GM19397 (cell line): ENCODE results near the gene GP1BA.
A peak's percentile ranks its signal among the peaks of the same experiment; 100 is the strongest.

Experiments used
- ATAC-seq: cut with Tn5 transposase; IDR thresholded peaks from one replicate; pipeline ENCODE4 v1.9.1; 2021; ENCODE audit warnings: mild to moderate bottlenecking, moderate library complexity; ENCODE audit not compliant: unreplicated experiment

Gene GP1BA

DNA sequence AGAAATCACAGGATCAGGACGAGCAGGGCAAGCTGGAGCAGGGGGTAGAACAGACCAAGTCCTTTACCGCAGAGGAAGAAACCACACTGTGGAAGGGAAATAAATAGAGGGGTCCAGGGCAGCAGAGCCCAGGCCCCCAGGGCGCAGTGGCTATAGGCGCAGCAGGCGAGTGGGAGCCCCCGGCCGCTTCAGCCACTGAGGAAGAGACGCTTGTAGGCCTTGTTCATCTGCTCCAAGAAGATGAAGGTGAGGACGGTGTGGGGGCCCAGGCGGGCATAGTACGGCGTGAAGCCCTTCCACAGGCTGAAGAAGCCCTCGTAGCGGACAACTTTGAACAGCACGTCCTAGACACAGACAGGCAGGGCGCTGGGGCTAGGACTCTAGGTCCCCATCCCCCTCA lies 5.5 kb downstream of the GP1BA start:
- no peak for ATAC-seq

DNA sequence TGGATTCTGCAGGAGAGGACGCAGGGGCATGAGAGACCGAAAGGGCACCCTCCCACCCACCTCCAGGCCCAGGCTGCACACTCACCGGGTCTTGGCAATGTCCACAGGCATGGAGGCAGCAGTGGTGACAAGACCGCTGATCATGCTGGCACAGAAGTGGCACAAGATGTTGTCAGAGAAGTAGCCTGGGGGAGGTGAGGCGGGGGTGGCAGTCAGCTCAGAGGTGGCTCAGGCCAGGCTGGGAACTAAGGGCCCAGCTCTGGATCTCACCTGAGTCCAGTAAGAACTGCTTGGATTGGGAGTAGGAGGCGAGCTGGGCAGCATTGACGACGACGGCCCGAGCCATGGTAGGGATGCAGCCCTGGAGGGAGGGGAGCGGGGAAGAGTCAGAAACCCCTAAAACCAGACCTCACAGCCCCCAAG lies 6.0 kb downstream of the GP1BA start:
- ATAC-seq: no peak

DNA sequence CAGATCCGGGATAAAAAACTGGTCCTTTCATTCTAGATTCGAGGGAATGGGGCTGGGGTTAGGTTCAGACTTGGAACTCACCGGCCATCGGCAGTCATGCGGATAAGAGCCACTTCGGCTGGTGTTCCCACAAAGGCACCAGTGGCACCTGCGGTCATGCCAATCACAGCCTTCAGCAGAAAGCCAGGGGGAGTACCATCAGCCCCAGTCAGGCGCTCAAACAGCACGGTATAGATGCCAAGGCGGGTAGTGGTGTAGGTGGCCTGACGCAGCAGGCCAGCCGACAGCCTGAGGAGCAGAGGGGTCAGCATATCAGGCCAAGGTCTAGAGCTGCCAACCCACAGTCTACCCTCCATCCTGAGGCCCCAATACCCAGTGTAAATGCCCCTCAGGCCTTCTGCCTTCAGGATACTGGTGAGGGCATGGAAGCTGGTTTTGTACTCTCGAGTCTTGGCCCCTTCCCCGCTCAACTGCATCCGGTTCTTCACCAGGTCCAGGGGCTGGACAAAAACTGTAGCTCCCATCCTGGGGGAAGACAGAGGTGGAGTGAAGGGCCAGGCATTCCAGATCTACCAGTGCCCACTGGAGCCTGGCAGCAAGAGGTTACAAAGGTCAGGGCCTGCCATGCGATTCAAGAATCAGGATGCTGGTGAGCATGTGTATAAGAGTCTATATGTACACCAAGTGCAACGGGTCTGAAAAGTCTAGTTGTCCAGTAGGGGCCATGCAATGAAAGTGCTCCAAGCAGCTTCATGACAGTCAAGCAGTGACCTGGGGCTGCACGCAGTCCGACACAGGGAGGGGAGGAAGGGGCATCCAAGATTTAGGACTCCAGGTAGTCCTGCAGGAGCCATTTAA lies 6.8 kb downstream of the GP1BA start:
- ATAC-seq: no peak

DNA sequence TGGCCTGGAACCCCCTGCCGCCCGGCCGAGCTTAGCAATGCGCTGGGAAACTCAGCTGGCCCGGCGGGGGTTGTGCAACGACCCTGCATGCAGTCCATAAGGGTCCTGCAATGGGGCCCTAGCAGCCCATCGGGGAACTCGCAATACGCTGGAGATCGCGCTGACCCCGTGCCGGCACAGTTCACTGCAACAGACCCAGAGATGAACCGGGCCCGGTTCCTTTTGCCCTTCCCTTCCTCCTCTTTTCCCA lies 7.4 kb downstream of the GP1BA start:
- ATAC-seq: peak; percentile 19

DNA sequence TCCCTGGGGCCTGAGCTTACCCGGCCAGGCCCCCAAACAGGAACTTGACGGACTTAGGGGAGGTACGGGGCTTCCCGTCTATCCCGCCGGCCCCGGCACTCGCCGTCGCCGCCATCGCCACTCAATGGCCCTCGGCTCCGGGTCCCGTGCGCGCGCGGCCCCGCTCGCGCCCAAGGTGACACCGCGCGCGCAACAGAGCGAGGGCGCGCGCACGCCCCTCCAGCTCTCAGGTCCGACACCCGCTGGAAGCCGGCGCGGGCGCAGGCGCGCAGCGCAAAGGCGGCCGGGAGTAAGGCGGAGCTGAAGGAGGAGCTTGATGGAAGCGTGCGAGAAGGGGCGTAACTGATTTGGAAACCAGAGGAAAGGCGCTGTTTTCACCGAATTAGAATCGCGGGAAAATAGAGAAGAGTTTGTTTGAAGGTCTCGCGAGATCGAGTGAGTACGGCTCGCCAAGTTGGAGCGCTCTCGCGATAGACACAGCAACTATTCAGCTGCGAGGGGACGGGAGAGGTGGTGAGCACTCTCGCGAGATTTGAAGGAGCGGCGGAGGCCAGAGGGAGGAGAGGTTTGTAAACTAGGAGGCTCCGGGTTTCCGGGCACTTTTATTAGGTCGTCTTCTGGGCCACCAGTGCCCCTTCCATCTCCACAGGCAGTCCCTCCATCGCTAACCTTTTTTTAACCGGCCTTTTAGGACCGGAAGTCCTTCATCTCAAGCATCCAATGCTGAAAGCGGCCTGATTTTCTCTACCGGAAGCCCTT lies 7.9 kb downstream of the GP1BA start, which contains the start of the genes RNF167 and SLC25A11:
TSS of gene RNF167 (plus strand) at position 473 of the 759 bp plus-strand sequence. CDS start 642 bp downstream, outside the sequence.
TSS of gene SLC25A11 (minus strand) at position 251 of the 759 bp plus-strand sequence. CDS start at position 115, 136 bp downstream.
- peak; percentile 81 for ATAC-seq

DNA sequence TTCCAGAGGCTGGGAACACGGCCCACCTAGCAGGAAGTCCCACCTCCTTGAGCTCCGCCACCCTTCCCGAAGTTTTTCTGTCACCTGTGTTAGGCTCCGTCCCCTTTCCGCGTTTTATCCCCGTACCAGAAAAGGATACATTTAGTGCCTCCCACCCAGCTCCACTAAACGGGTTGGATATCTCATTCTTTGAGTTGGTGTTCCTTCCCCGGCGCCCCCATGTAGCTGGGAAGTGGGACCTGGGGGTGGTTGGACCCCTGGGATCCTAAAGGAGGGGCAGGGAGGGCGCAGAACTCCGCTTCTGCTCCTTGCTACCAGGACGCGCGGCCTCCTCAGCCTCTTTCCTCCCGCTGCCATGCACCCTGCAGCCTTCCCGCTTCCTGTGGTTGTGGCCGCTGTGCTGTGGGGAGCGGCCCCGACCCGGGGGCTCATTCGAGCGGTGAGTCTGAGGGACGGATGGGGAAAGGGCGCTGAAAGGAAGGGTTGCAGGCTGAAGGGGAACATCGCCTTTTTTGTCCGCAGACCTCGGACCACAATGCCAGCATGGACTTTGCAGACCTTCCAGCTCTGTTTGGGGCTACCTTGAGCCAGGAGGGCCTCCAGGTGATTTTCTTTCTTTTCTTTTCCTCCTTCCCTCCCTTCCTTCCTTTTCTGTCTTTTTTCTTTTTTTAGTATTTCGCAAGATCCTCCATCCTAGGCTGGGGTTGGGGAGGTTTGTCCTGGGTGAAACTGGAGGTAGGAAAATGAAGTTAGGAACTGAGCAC lies 8.7 kb downstream of the GP1BA start:
- no peak for ATAC-seq

DNA sequence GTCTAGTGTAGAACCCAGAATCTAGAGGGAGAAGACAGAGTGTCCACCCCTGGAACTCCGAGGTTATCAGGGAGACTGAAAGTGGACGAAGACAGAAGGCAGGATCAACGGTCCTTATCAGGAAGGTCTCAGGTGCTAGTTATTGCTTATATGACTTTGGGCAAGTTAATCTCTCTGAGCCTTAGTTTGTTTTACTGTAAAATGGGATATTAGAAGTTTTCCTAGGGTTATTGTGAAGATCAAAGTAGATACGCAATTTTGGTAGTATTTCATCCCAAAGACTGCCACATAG lies 9.2 kb downstream of the GP1BA start:
- ATAC-seq: no peak

DNA sequence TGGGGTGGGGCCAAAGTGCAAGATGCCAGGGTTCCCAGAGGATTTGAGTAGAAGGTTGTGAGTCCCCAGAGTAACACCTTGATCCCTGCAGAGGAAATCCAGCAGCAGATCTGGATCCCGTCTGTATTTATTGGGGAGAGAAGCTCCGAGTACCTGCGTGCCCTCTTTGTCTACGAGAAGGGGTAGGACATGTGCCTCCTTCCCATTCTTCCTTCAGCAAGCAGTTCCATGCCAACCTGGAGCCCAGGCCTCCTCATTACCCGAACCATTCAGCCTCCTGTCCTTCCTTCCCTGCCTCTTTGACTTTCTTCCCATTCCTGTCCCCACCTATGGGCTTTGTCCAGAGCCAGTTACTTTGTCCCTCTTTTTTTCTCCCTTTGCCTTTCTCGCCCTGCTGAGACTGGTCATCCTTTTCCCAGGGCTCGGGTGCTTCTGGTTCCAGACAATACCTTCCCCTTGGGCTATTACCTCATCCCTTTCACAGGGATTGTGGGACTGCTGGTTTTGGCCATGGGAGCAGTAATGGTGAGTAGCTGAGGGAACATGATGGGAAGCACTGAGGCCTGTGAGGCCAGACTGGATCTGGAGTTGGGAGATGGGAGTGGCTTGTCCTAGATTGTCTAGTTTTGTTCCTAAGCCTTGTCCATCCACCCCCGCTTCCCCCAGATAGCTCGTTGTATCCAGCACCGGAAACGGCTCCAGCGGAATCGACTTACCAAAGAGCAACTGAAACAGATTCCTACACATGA lies 10.9 kb downstream of the GP1BA start:
- no peak for ATAC-seq

DNA sequence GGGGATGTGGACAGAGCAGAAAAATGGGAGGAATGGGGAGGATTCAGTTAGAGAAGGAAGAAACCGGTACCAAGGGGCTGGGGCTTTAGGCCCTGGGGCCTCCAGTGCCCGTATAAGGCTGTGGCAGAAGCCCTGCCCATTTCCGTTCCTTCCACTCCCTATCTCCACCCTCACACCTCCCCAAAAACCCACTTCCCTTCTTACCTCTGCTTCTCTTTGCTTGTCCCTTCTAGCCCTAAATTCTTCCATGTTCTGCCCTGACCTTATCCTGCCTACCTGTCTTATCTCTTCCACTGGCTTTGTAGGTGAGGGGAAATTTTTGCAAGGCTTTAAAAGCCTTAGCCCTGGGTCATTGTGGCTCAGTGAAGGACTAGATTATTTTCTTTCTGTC lies 12.1 kb downstream of the GP1BA start:
- no peak for ATAC-seq

DNA sequence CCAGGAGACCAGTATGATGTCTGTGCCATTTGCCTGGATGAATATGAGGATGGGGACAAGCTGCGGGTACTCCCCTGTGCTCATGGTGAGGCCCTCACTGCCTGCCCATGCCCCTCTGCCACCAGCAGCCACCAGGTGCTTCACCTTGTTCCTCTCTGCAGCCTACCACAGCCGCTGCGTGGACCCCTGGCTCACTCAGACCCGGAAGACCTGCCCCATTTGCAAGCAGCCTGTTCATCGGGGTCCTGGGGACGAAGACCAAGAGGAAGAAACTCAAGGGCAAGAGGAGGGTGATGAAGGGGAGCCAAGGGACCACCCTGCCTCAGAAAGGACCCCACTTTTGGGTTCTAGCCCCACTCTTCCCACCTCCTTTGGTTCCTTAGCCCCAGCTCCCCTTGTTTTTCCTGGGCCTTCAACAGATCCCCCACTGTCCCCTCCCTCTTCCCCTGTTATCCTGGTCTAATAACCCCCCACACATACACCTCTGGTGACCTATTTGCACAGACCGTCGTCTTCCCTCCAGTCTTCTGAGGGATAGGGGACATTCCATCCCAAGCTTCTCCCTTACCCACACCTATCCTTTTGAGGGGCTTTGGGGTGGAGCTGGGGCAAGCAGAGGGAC lies 12.6 kb downstream of the GP1BA start:
- ATAC-seq: no peak

DNA sequence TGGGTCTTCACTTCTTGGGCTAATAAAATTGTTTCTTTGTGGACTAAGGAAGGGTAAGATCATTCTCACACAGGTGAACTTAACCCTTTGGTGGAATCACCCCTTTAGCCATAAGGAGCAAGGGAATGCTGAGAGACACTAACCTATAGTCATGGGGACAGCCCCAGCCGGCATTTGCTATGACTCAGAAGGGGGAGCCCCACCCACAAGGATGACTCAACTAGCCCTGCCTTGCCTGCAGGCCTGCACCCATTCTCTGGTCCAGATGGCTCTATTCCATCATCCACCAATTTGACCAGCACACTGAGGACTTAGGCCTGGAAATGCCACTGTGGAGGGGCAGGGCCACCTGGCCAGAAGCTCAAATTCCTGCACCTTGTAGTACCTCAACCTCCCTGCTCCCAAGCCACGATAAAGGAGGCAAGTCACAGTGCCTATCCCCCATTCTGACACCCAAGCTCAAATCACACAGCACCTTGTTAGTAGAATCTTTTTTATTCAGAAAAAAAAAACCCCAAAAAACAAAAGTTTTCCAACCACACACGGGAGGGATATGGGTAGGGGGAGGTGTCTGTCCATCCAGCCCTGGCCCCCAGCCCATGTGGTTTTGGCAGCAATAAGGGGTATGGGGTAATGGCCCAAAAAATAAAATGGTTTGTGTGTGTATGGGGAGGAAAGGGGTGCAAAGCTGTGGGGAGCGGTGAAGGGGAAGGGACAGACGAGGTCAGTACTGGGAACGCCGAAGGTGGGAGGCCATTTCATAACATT lies 13.3 kb downstream of the GP1BA start:
- ATAC-seq: no peak

DNA sequence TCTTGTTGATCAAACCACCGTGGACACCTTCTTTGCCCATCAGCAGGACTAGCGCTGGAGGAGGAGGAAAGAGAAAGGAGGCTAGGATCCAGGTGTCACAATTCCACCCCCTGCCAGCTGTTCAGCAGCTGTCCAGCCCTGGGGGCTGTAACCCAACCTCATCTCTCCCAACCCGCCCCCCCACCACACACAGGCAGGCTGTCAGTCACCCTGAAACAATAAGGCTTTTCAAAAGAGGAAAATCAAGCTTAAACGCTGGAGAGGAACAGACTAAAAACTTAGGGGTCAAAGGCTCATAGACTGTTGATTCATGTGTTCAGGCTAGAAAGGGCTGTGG lies 13.8 kb downstream of the GP1BA start:
- no peak for ATAC-seq

DNA sequence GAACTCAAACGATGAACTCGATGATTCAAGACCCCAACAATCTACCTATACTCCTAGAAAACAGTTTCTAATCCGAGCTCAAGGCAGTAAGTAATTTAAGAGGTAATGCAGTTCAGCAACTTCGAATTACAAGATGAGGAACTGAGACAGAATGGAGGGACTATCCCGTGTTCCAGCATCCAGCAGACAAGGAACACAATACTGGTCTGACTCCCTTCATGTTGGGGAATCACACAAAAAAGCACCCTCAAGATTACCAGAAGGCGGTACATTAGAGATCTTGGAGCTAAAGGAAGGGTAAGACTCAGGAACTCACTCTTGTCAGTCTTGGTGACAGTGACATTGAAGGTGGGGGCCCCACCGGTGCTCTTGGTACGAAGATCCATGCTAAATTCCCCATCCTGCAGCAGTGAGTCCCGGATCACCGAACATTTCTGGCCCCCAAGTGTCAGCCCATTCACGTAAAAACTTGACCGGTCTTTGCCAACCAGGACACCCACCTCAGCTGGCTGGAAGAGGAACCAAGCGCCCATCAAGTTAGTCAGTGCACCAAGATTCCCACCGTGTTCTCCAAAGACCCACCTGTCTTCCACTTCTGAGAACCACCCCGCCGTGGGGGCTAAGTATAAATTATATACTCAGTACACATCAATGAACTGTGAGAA lies 14.4 kb downstream of the GP1BA start:
- ATAC-seq: no peak

DNA sequence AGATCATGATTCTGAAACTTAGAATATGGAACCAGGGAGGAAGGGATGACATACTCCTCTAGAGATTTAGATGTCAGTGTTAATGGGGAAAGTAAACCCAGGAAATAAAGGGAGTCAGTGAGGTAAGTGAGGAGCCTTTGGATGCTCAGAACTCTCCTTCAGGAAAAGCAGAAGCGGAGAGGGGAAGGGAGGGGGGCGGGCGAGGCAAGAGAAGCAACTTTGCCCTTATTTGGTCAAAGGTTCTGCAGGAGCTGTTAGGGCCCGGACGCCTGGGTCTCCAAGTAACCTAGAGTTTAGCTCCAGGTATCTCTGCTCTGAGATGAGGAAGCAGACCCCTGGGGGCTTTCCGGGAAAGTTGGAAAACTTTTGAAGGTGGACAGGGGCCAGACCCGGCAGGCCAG lies 14.9 kb downstream of the GP1BA start:
- no peak for ATAC-seq

DNA sequence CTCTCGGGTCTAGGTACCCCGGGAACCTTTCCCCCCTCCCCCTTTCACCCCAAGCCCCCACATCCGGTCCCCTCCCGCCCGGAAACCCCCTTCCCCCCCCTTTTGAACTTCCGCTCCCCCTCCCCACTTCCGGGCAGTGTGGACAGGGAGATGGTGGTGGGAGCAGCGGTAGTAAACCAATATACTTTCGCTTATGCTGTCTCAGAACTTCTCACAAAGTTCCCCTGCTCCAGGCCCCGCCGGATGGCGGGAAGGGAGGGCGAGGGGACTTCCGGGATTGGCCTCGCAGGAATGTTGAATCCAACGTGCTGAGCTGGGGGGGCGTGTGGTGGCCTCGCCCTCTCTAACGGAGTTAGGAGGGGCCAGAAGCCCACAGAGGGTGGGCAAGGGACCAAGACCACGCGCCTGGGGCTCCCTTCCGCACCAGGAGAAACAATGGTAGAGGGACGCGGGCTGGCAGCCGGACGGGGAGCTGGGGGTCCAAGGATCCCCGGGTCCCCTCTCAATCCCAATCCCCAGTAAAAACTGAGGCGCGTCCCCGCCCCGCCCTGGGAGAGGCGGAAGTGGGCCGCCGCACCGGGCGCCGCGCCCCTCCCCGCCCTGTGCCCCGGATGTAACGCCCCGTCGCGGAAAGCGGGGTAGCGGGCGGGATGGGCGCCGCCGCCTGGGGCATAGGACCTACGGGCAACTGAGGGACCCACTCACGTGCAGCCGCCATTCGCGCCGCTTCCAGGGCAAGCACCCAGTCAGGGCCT lies 15.5 kb downstream of the GP1BA start:
- peak; percentile 24 for ATAC-seq

DNA sequence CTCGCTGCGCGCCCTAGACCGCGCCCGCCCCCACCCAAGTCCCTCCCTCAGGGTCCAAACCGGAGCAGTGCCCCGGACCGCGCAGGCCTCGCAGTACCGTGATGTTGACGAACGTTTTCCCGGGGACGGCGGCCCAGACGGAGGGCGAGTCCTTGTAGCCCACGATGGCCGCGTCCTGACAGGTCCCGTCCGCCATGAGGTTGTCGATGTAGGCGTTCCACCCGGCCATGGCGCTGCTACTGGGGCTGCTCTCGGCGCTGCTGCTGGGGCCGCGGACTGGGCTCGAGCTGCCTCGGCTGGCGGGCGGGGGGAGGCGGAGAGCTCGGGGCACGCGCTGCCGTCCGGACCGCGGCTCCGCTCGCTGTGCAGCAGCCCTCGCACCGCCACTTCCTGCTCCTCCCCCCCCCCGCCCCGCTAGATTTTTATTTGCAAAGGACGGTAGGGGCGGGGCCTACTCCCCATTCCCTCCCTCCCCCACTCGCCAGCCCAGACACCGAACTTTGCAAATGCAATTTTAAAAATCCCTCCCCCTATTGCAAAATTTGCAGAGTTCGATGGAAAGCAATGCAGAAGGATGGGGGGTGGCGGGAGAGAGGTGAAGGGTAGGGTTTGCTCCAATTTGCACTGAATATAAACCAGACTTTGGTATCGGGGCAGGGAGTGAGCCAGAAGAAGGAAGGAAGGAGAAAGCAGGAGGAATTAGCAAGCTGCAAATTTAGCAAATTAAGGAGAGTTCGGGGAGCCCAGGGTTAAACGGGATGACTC lies 16.3 kb downstream of the GP1BA start, which contains the start of gene PFN1:
TSS of gene PFN1 (minus strand) at position 365 of the 765 bp plus-strand sequence. CDS start at position 229, 136 bp downstream.
- peak; percentile 24 for ATAC-seq

DNA sequence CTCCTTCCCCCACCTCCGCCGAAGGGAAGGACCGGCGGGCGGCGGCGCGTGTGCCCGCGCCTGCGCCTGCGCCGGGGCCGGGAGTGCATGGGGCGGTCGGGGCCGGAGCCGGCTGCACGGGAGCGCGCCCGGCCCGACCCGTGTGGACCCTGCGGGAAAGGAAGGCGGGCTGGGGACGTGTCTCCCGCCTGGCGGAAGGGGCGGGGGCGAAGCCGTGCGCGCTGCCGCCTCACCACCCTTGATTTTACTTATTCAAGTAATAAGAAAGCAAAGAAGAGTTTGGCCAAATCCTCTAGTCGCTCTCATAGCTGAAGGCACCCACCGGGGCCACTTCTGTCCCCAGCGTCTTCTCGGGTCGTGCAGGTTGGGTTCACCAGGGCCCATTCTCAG lies 16.8 kb downstream of the GP1BA start:
- ATAC-seq: peak; percentile 33
